HG03442 (cell line): ENCODE measurements around the gene DCC.
A peak's percentile ranks its signal among the peaks of the same experiment; 100 is the strongest.

Experiments used
- ATAC-seq: cut with Tn5 transposase; IDR thresholded peaks from one replicate; pipeline ENCODE4 v1.9.1; 2021; ENCODE audit warnings: mild to moderate bottlenecking, moderate library complexity; ENCODE audit not compliant: unreplicated experiment

Gene DCC

DNA sequence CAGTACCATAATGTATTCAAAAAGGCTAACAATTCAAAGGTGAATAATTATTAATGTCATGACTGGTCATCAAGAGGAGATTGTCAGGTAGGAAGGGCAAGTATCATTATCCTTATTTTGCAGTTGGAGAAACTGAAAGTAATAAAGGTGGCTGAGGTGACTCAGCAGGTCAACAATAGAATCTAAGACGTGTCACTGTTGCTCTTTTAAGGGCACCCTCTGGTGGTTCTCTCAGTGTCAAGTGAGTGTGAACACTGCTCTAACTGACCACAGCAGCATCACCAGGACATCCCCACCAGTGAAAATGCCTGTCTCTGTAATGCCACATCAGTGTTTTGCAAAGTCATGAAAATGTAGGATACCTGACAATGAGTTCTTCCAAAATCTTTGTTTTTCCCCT is 69.7 kb downstream of the DCC start:
- ATAC-seq = peak; percentile 97

DNA sequence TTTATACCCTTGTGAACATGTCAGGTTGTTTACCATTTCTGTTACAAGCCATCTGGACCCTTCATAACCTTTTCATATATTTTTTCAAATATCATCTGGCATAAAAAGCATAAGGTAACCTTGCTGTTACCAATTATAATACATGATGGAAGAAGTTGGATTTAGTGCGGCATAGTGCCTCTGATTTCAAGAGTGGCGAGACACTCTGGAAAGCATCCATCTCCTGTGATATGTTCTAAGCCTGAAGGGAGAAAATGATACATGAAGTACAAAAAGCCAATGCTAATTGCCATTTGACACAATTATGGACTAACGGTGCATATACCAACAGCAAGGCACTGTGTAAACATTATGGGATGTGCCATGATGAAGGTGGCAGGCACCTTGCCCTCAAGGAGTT is 75.1 kb downstream of the DCC start:
- no peak for ATAC-seq

DNA sequence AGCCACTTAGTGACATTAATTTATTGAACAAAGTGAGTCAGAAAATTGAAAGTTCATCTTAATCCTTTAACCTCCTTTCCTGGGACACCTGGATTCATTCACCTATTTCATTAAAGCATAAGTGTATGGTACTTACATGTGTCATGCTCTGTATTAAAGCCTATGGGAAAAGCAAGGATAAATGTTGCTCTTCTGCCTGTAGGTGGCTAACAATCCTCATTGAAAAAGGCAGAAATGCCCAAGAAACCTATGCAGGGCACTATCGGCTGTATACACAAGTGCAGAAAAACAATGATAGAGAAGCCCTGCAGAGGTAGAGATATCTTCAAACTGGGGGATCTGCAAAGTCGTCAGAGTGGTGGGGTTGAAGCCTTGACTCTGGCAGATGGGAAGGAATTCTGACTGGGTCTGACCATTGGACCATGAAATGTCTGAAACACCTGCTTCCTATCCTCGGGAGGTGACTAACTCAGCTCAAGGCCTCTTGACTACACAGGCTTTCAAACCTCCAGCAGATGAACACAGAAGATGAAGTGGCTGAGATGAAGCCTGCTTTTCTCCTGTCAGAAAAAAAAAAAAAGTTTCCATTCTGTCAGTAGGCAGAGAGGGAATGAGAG is 83.1 kb downstream of the DCC start:
- ATAC-seq = no peak

DNA sequence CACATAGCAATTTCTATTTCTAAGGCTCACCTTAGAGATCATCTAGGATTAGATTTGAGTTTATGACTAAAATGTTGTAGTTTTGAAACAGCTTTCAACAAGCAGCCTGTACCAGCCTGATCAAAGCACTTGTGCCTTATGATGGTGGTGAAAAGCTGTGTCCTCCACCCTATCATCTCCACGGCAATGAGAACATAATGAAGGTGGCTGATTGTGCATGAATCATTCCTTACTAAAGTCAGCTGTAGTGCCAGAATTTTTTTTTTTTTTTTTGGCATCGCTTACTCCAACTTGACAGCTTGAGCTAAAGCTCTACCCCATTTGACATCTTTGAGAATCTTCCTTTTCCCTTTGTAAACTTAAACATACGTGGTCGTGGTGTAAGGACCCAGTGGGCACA is 86.0 kb downstream of the DCC start:
- ATAC-seq = no peak

DNA sequence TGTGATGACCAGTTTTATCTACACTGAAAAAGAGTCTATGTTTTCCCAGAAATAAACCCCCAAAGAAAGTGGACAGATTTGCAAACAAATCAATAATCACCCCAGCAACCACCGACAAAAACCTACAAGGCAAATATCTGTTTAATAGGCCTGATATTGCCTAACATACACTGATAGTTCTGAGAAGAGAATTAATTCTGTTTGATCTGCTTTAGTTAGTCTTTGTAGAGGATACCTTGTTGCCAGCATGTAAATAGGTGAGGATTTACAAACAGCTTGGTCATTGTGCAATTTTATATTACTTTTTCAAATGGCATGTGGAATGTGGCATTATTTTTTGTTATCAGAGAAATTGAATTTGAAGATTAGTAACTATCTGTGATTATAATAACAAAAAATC is 86.5 kb downstream of the DCC start:
- ATAC-seq = no peak

DNA sequence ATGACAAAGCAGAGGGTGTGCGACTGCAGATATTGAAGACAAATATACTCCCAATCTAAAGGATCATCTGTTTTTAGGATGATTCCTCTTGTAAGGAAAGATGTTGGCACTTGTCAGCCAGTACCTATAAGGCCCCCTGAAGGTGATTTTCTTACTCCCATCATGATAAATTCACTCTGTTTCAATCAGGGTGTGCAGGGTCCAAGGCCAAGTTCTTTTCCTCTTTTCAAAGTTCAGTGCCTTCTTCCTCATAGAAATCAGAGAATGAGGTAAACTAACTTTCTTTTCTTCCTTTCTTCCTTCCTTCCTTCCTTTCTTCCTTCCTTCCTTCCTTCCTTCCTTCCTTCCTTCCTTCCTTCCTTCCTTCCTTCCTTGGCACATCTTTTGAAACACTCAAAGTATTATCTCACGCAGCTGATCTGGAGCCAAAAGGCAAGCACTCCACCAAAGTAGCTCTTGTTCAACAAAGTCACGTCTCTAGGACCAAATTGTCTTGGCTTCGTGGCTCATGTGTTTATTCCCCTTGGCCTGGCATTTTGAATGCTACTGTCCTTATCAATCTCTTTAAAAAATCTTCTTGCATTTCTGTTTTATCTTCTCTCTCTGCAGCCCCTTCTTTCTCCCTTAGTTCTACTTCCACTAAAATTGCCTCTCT is 87.7 kb downstream of the DCC start:
- no peak for ATAC-seq

DNA sequence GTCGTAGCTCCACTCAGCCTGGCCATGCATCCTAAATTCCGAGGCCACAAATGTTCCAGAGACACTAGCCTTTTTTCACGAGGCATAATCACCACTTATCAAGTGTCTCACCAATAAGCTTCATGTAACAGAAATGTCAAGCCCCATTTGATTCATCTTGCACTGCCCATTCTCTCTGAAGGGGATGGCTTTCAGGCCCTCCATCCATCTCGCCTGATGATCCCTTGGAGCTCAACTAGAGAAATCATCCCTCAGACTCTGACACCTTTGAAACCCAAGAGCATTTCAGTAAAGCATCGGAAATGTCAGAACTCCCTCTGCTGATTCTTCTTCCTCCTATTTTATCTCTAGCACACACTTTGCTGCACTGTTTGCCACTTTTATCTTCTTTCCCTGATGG is 91.7 kb downstream of the DCC start:
- no peak for ATAC-seq

DNA sequence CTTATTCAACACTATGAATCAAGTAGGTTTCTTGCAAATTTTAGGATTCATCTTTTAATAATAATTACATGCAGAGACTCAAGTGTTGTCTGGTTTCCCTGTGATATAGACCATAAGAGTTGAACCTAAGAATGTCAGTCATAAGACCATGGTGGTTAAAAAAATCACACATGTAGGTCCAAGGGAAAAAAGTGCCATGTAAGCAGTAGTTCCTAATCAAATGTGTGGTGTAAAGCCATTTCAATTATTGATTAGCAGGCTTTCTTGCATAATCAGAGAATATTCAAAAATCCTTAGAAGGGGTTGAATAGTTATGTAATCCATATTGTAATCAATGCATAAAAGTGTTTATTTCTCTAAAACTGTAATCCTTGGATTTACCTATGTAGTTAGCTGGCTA is 93.8 kb downstream of the DCC start:
- ATAC-seq = no peak

DNA sequence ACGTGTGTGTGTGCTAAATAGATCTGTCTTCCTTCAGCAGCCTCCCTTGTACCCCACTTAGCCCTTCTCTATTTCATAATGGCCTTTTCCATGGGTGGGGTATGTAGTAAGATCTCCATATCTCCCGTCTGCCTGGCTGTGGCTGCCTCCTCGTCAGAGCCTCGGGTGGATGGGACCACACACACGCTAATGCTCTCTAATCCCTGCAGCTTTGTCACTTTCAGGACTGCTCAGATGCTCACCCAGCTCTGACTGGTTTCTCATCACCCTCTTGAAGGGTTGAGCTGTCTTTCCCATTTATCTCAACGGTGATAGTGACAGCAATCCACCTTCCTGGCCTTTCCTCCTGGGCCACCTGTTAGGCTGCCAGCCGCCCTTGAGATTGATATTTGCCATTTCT is 95.3 kb downstream of the DCC start:
- ATAC-seq = no peak

DNA sequence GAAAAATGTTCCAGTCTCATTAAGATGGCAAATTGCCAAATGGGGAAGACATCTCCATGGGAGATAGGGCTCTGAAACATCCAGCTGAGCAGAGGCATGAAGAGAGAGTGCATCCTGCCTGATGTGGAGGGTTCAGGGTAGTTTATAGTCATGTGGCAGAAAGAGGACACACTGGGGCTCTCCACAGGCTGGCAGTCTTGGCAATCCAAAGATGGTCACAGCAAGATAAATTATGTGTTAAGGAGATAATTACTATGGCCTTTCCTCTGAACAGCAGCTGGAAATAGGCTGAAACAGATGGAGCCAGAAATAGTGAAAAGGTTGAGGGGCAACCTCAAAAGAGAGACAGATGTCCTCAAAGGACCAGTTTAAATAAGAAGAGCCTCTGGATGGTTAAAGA is 97.2 kb downstream of the DCC start:
- ATAC-seq = no peak

DNA sequence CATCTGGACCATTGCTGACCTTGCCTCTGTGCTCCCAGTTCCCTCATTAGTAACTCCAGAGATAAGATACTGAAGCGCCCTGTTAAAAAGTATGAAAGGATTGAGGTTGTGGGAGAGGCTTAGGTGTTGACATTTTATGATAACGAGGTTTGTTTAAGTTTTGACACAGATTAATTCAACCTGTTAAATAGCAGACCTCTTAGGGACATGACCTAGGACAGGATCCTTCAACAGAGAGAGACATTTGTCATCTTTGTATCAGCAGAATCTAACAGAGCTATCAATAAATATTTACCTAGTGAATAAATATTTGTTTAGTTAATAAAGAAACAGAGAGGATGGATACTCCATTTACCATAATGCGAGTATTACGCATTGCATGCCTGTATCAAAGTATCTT is 99.5 kb downstream of the DCC start:
- ATAC-seq = no peak

DNA sequence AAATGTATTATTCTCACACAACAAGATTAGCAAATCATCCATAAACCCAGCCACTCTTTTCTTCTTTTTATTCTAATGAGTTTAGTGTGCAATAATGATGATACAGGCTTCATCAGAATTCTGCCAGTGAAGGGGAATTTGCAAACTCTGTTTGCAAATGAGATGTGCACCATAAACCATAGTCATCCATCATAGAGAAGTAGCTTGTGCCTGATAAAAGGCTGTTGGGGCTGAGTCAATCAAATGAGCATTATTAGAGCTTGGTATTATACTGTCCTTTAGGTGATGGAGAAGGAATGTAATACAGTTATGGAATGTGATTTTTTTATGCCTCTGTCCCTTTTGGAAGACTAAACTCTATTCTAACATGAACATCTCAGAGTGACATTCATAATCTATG is 101.8 kb downstream of the DCC start:
- no peak for ATAC-seq

DNA sequence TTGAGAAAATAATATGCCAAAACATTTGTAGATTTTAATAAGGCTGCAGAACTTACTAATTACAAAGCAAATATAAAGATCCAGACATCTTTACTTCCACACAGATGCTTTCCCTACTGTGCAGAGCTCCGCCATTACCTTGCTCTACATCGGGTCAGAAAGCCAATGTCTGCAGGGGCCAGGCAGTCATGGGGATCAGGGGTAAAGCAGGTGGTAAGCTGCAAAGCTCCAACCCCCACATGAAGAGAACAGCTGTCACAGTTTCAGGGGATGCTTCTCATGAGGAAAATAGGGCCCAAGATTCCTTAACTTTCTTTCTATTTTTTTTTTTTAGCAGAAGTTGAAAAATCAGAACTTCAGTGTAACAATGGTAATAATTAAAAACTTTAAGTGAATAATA is 102.7 kb downstream of the DCC start:
- no peak for ATAC-seq

DNA sequence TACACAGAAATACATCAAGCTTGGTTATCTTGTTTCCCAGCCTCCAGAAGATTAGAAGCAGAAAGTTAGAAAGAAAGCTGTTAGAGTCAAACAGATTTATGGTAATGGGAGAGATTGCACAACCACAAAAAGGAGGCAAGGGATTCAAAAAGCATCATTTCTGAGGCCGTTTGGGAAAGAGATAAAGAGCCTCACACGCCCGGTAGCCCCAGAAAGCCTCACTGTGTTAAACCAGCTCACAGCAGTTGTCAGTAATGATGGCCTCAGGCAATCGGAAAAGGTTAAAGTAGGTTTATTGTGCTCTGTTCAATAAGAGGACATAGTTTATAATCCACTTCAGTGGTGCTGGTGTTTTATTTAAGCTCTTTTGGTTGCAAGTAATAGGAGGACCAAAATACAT is 111.3 kb downstream of the DCC start:
- no peak for ATAC-seq

DNA sequence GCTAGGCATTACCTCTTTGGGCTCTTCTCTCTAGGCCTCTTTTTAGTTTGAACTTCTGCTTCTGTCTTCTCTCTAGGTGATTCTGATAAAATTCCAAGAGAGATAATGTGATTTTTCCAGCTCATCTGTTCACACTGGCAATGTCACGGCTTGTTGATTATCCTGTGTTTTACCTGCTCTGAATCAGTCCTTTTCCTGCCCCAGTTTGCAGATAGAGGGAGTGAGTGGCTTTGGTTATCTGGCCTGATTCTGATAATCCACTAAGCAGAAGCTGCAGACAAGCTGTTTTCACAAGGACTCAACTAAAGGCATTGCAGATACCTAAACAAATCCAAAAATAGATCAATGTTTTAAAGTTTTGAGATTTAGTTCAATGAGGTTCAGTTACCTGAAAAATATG is 111.9 kb downstream of the DCC start:
- ATAC-seq = no peak

DNA sequence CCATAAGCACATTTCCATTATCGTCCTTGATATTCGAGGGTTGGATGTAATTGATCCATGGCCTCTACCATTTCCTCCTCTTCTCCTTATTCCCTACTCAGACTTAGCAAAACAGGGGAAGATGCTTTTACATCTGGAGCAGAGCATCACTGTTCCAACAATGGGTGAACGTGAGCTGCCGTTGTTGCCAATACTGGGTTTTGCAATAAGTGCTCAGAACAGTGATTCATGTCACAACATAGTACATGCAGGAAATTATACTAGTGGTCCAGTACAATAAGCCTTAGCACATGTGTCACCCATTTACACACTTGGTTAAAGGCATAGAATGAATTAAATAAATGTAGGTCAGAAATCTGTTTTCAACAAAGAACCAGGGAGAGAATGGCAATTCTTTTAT is 112.4 kb downstream of the DCC start:
- ATAC-seq = no peak

DNA sequence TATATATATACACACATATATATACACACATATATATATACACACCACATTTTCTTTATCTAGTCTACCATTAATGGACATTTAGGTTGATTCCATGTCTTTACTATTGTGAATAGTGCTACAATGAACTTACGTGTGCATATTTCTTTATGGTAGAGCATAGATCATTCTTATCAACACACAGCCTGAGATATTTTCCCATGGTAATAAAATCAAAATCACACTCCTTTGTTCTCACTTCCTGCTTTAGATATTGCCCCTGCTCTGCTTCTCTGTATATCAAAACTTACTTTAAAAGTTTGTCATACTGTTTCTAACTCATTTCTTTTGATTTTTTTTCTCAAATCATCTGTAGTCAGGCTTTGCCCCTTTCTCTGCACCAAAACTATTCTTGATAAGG is 119.9 kb downstream of the DCC start:
- ATAC-seq = no peak

DNA sequence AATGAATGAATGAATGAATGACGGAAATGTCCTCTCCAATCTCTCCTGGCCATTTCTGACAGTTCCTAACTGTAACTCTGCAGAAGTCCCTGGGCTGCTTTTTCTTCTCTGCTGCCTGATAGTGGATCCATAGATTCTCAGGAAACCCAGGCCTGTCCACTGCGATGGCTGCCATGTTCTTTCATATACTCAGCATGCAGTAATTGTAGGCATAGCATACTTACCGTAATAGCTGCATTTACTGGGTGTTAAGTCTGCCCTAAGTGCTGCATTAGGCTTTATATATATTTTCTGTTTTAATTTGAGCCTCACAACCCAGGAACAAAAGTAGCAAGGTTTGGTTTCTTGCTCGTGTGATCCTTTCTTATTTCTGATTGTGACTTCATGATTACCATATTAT is 122.9 kb downstream of the DCC start:
- ATAC-seq = no peak

DNA sequence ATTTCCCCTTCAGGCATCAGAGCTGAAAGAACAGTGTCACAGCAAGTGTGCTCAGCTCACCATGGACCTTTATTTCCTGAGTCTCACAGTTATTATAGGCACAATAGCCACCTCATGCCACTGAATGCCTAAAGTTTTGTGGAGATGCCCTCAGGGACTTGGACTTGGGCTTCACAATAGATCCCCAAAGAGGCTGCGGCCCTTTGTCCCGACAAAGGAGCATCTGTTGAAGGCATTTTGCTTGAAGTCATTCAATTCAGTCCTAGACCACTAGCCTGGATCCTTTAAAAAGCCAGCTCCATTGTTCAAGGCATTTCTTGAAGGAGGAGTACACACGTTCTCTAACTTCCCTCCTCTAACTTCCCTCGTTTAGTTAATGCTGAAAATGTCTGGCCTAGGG is 125.4 kb downstream of the DCC start:
- ATAC-seq = no peak

DNA sequence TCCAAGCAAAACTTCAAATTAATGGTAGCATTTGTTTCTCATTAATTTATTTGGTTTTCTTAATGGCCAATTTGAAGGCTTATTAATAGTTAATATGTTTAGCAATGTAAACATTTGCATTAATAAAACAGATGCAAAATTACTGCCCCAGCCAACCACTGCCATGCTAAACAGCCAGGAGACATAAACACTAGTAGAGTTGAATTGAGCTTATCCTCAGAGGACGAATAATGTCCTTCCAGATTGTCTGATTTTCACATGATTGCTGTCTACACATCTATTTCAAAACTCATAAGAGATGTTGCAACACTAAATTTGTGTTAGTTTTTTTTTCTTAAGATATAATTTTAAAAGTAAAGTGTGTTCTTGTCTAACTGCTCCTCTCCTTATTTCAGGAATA is 128.5 kb downstream of the DCC start:
- no peak for ATAC-seq

DNA sequence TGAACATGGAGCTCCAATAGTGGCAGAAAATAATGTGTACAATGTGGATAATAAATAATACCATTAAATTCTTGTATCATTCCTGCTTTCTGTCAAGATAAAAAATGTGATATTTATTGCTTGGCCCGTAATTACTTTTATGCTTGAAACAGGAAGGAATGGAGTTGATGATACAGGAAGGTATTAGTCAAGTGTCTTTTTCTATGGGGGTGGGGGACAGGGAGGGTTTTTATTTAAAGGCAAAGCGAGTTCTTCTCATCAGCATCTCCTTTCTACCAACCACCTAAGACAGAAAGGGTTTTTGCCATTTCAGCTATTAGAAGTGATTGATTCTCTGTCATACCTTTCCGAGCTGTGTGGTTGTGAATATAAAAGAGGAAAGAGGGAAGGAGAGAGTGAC is 135.3 kb downstream of the DCC start:
- ATAC-seq = no peak

DNA sequence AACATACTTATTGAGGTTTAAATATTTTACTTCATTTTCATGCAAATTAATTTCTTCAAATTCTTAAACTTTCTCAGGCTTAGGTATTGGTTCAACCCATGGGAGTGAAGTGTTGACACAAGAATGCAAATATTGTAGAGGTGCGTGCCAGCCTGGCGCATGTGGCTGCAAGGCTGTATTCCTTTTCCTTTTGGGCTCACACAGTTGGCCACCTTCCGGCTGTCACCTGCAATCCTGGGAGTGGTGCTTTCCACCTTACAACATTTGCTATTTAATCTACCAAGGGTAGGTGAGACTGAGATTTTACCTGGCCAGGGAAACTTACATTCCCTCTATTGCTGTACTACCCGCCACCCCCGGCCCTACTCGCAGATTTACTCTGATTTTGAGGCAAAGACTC is 141.1 kb downstream of the DCC start:
- ATAC-seq = no peak

DNA sequence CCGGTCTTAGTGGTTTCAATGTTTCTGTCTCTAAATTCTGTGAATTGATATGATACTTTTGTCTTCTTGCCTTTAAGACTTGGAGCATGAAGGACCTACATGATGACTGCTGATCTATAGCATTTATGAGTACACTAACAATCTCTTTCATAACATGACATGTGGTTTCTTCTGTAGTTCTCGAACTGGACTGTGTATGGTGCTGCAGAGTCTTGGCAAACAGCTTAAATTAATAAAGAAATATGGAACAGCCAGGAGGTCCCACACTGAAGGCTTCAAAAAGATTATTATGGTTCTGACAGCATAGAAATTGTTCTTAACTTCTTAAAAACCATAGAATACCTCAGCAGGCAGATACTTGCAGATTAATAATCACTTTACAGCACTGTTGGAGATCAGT is 145.0 kb downstream of the DCC start:
- no peak for ATAC-seq
